ENCODE results near the gene SH2B3.
"Not testable (repeated sequence)": the region's sequence is repeated elsewhere in the genome, so short reads cannot be mapped to it uniquely, and the experiment has no call there.

The SH2B3 gene

DNA sequence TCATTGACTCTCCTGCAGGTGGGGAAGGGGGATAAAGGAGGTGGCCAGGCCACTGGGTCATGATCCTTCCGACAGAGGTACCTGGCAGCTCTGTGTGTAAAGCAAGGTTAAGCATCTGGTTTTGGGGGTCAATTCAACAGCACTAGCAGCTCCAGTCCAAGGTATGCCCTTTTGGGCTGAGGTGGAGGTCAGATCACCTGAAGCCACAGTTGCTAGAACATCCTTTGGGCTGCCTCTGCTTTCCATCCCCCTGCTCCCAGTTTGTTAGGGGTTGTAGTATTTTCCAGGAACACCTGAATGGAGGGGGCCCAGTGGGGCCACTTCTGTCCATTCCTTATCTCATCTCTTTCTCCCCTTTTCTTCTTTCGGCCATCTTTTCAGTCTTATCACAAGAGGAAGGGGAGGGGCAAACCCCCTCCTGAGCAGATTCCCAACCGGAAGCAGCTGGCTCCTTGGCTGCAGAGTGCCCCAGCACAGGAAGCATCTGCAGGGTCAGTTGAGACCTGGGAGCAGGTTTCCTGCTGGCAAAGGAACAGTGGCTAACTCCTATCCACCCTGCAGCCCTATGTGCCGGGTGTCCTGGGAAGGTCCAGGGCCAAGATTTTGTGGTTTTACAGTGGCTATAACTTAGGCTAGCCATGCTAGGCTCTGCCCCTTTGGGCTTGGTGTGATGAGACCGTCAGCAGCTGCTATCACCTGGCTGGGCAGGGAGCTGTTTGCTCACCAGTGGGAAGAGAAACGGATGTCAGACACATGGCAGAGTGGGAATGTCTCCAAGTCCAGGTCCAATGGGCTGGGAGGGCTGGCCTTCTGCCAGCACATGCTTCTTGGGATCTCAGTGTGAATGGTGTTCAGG is 40.2 kb downstream of the SH2B3 start:
- no peak for DNase-seq

DNA sequence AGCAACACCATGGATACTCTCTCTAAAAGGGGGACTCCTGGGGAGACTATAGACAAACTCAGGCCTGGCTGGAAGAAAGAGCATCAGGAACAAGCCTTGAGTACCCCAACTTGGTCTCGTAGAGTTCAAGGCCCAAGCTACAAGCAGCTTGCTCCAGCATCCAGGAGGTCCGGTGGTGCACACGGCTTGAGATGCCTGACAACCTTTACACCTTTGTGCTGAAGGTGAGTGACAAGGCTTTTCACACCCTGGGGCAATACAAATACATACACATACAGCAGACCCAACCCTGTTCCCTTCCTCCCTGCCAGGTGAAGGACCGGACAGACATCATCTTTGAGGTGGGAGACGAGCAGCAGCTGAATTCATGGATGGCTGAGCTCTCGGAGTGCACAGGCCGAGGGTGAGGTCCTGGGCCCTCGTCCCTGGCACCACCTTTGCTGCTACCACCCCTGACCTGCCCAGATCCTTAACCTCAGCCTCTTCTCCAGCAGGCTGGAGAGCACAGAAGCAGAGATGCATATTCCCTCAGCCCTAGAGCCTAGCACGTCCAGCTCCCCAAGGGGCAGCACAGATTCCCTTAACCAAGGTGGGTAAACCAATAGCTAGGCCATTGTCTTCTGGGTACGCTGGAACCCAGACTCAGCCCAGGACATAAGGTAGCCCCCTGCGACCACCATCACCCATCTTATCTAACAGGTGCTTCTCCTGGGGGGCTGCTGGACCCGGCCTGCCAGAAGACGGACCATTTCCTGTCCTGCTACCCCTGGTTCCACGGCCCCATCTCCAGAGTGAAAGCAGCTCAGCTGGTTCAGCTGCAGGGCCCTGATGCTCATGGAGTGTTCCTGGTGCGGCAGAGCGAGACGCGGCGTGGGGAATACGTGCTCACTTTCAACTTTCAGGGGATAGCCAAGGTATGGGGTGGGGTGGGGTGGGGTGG is 41.2 kb downstream of the SH2B3 start:
- no peak for DNase-seq

DNA sequence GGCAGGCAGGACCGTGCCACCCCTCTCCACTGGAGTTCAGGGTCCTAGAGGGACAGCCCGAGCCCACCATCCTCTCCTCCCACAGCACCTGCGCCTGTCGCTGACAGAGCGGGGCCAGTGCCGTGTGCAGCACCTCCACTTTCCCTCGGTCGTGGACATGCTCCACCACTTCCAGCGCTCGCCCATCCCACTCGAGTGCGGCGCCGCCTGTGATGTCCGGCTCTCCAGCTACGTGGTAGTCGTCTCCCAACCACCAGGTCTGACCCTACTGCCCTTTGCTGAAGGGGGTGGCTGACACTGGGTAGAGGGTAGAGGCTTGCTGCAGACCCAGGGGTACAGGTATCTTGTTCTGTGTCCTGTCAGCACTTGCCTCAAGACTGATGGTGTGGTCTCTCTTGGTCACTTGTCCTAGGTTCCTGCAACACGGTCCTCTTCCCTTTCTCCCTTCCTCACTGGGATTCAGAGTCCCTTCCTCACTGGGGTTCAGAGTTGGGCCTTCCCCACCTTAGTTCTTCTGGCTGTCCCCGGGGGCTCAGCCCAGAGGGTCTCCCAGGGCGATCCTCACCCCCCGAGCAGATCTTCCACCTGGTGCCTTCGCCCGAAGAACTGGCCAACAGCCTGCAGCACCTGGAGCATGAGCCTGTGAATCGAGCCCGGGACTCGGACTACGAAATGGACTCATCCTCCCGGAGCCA is 42.0 kb downstream of the SH2B3 start:
- DNase-seq, result no peak

DNA sequence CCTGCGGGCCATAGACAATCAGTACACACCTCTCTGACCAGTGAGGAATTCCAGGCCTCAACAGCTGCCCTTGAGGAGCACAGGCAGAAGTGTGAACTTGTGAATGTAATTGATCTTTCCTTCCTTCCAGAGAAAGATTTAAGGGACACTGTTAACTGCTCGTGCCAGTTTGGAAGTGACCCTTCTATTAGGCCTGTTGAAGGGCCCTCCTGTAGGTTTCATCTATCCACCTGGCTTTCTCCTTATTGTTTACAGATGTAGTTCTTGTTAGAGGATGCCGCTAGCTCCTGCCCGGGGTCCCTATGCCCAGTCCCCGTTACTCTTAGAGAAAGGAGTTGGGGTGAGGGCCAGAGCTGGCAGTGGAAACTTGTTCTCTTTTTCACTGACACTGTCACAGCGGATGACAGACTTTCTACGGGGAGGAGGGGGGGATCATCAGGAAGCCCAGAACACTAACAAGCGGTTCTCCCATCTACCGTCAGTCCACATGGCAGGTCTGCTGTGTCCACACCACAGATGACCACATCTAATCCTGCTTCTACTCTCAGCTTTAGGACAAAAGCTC is 42.6 kb downstream of the SH2B3 start:
- no peak for DNase-seq

DNA sequence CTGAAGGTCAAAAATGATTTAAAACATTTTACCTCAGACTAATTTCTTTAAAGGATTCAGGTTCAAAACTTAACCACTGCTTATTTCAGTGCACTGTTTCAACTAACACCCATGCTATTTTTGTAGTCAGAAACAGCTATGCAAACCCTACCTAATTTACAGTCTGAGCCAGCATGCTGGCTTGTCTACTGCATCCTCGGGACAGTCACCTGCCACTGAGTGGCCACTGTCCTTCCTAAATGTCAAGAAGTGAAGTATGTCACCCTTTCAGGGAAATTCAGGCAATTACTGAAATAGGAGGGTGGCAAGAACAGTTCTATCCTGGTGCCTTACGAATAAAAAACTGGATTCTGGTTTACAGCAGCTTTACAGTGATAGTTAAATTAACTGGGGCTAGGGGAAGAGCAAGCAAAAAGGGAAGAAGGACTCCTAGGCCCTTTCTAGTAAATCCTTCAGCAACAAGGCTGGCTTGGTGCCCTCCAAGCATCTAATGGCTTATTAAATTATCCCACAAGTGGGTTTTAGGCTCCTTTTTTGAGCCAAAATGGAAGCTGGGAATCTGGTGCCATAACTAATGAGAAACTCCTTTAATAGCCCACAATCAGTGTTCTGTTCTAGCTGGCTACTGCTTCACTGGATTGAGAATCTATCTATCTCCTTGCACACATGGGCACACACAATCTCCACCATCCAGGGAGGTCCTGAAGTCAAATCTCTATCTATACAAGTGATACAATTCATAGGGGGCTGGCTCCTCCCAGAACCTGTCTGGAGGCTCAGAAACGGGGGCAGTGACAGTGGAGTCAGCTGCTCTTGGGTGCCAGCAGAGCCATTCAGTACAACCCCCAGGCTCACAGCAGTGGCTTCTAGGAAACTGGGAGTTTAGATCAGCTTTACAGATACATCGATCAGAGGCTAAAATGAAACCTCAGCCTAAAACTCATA is 43.4 kb downstream of the SH2B3 start:
- no peak for DNase-seq

DNA sequence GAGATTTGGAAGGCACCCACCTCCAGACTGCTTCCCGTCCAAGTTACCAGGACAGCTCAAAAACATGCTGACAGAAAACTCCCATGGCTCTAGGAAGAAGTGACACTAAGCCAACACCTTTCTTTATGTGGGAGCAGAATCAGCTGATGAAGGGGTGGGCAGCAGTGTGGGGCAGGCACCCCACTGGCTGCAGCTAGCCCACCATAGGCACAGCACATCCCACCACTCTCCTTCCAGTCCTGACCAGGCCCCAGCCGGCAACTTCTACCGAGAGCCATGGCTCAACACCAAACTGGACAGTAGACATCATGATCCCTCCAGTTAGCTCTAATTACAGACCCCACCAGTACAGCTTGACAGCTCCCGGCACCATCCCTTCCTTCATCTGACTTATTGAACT is 45.0 kb downstream of the SH2B3 start:
- DNase-seq, result no peak

DNA sequence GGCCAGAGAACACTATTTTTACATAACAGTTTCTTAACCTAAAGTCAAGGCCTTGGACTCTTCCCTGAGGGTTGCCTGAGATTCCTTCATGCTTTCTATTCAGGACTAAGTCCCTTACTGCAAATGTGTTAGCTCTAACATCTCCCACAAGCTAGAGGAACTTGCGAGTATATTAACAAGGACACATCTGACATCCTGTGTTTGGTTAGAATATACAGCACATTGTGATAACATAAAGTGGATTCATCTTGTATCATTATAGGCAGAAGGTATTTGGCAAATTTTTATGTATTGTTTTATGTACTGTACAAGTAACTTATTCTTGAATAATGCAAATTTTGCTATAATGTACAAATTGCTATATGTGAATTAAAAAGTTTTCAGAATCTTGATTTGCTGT is 45.5 kb downstream of the SH2B3 start:
- DNase-seq, result no peak

DNA sequence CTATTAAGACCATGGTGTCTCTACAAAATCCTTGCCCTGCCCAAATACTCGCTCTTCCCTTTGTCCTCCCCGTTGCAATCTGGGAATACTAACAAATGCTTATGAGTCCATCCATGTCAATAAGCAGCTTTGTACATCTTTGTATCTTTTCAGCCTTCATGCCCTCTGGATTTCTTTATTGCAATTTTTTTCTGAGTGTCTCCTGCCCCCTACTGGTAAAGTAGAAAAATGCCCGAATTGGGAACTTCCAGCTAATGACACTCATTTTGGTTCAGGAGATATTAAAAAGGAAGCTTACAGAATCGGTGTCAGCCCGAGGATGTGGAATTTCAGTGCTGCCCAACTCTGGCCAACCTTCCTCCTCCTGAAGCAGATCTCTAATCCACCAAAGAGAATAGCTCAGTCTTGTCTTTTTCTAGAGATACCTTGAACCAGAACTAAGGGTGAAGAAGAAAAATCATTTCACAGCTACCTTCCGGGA is 46.0 kb downstream of the SH2B3 start:
- no peak for DNase-seq

DNA sequence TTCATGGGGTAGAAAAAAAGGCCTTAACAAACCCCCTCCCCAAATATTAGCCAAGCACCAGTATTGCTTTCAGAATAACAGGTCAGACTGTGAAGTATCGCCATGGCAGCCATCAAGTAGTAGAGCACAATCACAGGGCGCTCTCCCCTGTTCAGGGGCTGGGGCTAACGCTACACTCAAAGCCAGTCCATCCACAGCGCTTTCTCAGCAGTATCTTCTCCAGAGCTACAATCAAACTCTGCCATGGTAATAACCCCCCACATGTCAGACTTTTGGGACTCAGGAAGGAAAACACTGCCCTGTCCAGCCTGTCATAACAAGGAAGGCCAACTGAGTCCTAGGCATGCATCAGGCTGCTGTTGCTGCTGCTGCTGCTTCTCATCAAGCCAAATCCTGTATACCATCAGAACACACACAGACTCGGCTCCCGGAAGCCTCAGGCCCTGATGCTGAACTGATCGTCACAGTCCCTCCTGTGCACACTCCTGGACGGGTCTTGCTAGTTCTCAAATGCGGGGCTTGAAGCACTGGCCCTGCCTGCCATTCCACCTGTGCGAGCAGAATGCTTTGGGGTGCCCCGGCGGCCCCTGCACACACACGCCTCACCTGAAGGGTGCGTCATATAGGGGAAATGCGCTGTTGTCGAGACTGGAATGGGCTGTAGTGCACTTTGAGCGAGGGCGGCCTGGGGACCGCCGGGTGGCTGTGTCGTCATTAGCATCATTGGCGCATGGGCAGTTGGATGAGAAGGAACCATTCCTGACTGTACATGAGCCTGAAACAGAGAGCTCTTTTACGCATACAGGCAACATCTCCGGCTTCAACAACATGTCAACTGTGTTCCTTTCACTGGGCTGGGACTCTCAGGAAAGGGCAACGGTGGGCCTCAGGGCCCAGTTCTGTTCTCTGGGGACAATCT is 47.6 kb downstream of the SH2B3 start:
- no peak for DNase-seq

DNA sequence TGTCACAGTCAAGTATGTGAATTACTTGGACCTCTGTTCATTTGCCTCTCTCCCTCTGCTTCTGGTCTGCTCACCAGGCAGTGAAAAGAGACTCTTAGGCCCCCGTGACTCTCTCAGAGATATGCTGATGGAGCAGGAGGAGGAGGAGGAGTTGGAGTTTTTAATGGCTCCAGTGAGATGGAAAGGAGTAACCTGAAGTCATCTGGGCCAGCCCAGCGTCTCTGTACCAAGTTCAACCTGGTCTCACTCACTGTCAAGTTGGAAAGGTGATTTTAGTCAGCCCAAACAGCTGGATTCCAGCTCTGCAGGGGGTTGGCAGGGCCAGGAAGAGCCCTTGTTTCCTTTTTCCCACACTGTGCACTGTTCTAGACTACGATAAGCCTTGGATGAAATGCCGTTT is 48.6 kb downstream of the SH2B3 start:
- no peak for DNase-seq

DNA sequence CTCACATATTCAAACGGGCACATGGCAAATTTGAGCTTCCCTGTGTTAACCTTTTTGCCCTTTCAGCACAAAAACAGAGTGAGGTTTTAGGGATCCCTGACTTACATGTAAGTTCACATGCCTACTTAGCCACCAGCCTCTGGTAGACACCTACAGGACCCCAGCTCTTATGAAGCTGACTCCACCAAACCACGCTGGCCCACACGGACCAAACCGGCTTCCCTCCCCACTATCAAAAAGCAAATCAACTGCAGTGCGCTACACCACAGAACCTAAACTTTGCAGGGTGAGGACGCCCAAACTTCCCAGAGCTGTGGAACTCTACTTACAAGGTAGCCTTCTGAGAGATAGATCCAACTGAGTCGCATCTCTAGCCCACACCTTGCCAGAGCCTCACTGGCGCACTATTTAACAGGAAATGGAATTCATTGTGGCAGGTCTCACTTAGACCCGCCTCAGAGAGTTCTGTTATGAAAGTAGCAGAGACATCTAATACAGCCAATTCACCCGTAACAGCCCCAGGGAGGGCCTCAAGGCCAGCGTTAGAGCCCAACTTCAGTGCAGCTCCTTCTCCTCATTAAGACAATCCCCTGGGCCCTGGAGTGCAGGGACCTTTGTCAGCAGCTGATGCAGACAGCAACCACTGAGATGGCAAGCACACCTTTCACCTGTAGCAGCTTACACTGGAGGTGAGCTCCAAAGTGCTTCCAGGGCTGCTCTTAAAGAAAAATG is 49.2 kb downstream of the SH2B3 start:
- no peak for DNase-seq

DNA sequence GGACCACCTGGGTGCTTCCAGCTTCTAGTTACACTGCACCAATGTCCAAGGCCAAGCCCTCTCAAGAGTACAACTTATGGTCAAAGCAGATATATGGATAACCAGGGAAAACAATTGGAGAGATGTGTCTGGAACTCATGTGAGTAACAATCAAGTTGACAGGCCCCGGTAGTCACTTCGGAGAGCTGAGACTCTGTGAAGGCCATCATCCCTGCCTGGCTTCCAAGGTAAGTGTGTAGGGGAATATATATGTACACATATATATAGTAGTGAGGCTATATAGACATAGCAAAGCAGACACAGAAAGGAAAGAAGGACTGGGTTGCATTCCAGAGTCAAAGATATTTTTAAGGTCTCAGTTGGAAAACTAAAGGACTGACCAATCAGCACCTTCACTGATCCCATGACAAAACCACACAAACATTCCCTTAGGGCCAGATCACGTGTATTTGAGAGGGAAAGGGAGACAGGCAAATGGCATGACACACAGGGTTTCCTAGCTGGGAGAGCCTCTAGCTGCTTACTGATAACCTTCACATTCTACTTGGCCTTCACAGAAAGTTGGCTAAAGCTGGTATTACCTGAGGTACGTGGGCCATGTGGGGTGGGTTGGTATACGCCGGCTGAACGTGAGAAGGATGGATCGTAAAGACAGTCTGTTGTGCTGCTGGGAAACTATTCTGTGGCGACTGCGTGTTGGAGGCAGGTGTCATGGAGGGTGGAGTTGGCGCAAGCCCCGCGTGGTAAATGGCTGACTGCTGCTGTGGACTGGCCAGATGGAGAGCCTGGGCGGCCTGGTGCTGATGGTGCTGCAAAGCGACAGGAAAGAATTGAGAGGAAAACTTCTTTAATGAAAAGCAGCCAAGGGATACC is 50.0 kb downstream of the SH2B3 start:
- DNase-seq, result no peak

DNA sequence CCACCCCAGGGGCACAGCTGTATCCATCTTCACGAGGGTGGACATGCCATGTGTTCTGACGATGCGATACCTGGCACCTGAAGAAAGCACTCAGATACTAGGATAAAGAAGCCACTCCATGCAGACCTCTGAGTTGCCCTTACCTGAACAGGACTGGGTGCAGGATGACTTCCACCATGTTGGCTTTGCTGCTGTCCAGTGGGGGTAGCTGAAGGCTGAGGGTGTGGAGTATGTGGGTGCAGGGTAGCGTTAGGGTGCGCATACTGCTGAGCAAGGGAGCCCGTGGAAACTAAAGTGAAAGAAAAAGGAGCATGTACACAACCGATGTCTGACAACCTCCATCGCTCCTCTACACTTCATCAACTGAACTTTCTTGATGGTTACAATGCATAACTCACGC is 51.3 kb downstream of the SH2B3 start:
- DNase-seq, result no peak

DNA sequence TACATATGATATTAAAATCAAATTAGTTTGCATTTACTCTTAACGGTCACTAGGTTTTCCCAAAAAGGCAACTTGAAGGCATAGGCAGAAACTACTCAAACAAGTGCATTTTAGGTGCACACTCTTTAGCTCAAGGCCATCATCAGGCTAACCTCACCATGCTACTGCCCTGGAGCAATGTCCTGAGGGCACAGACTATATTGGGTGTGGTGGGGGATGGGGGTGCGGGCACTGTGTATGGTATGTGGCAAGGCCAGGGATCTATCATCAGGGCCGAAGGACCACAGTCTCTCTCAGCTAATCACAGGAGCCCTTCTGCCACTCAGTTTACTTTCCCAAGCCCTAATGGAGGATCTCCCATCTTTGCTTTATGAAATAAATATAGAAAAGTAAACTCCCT is 51.9 kb downstream of the SH2B3 start:
- DNase-seq, result no peak

DNA sequence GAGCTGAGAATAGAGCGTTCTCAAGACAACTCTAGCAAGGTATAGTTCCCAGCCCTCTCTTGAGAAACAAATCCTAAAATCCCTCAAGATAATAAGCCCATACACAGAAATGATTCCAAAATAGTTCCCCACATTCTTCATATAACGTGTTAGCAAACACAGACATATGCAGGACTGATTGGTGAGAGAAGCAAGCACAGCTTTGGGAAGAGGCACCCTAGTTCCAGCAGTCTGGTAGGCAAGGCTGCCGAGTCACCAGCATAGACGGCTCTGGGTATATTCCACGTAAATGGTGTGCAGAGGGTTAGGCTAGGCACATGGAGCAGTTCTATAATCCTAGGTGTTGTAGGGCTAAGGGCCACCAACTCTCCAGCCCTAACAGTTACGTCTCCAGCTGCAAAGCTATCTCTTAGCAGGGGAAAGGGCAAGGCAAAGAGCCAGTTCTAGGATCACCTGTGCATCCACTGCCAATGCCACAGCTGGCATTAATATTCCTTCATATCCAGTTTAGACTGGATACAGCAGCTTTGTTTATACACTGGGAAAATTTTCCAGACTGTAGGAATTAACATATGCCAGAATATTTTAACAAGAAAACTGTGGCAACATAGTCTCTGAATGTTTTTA is 52.9 kb downstream of the SH2B3 start:
- DNase-seq, result no peak

DNA sequence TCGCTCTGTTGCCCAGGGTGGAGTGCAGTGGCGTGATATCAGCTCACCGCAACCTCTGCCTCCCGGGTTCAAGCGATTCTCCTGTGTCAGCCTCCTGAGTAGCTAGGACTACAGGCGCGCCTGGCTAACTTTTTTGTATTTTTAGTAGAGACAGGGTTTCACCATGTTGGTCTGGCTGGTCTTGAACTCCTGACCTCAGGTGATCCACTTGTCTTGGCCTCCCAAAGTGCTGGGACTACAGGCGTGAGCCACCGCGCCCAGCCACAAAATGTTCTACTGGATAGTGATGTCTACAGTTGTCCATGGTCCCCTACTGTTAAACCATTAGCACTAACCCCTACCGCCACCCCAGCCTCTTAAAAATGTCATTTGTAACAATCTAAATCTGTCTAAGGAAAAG is 54.4 kb downstream of the SH2B3 start:
- DNase-seq, result not testable (repeated sequence)

DNA sequence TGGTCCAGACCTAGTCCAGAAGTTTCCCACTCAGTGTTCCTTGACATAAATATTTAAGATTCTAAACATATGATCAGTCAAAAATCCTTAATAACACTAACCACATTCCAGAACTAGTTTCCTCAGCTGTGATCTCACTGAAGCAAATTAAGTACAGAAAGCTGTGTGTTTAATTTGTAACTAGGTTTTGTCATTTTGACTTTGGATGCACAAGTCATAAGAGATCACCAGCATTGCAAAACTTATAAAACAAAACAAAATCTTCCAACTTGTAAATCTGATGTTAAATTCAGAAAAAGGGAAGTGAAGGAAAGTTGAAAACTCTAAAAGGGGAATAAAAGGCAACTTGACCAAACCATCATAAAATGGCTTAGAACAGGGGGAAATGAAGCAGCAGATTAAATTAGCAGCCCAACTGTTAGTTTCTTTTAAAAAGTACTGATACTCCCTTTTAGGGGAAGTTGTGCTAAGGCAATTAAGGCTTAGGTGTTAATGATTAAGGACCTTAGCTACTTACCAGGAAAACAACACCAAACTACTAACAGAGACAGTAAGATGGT is 56.6 kb downstream of the SH2B3 start:
- no peak for DNase-seq
